ENCODE data around the gene IFI27L2.
A peak's percentile ranks its signal among the peaks of the same experiment; 100 is the strongest.

Gene IFI27L2

GRCh38 chr14:94080621-94081385 lies 48.6 kb downstream of the IFI27L2 start, which contains the start of the genes DDX24 and IFI27L1:
TSS of gene DDX24 (minus strand) at chr14:94081202. CDS start at chr14:94079742, 1,460 bp downstream.
TSS of gene IFI27L1 (plus strand) at chr14:94081310. CDS start at chr14:94096938, 15,628 bp downstream.
- DNase-seq (ENCODE audit: low read depth): peak; percentile 85
- H3K4me3 ChIP-seq (ENCODE audit: low read depth, low read length): peak within 1 kb of the TSS; percentile 95
- no peak for TF ChIP-seq CTCF (IDR thresholded peaks at IDR 0.05; ENCODE audit: low read depth, low read length, missing control alignments)

DNA sequence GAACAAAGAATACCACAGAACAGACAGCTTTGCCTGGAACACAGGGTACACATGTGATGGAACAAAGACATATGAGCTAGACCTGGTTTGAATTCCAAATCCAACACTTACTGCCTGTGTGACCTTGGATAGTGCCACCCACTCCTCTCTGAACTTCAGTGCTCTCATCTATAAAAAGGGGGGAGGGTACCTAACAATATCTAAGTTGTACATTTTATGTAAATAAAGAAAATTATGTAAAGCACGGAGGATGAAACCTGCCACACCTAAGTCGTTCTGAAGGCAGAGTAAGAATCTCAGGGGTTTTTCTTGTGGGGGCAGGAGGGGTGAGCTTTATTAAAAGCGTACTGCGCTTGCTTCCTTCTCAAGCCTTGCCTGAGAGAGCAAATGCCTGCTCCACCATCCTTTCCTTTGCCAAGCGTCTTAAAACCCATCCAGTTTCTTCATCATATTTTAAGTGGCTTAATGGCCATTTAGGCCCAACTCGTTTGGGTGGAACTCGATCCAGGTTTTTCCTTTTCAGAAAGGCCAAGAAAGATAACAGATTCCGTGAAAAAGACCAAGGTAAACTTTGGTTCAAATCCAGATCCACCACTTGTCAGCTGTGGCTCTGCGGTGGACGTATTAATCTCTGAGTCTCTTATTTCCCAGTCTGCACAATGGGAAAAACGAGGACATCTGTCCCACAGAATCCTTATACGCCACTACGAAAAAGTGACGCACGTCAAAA lies 49.3 kb downstream of the IFI27L2 start:
- TF ChIP-seq CTCF (IDR thresholded peaks at IDR 0.05; ENCODE audit: low read depth, low read length, missing control alignments): no peak
- no peak for DNase-seq (ENCODE audit: low read depth)
- H3K4me3 ChIP-seq (ENCODE audit: low read depth, low read length): peak overlapping the region; percentile 95

DNA sequence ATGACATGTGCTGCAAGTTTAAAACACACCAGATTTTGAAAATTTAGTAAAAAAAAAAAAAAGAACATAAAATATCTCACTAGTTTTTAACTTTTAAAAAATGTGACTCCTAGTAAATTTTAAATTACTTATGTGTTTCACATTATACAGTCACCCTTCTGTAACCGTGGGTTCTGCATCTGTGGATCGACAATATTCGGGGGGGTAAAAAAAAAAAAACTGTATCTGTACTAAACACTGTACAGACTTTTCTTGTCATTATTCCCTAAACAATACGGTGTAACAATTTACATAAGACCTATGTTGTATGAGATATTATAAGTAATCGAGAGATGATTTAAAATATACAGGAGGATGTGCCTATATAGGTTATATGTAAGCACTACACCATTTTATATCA lies 51.6 kb downstream of the IFI27L2 start:
- H3K4me3 ChIP-seq (ENCODE audit: low read depth, low read length): no peak overlapping the region
- no peak for DNase-seq (ENCODE audit: low read depth)
- no peak for TF ChIP-seq CTCF (IDR thresholded peaks at IDR 0.05; ENCODE audit: low read depth, low read length, missing control alignments)

Measured in GM12864 (cell line).